PC-9 (cell line): ENCODE measurements around the gene ADAMTS2.

Experiments
- EZH2 ChIP-seq: fragments of 200-600 bp; sonication (generic); IDR thresholded peaks from 2 replicates; pipeline ENCODE4 v1.8.0; 2017; ENCODE audit warnings: antibody characterized with exemption, low read depth
- TF ChIP-seq, protein P1 (sequence below): fragments of 200-600 bp; sonication (generic); conservative IDR thresholded peaks from 2 replicates; pipeline ENCODE4 v1.6.1; 2017; ENCODE audit warnings: mixed run types, antibody characterized with exemption, mild to moderate bottlenecking, moderate library complexity

DNA sequence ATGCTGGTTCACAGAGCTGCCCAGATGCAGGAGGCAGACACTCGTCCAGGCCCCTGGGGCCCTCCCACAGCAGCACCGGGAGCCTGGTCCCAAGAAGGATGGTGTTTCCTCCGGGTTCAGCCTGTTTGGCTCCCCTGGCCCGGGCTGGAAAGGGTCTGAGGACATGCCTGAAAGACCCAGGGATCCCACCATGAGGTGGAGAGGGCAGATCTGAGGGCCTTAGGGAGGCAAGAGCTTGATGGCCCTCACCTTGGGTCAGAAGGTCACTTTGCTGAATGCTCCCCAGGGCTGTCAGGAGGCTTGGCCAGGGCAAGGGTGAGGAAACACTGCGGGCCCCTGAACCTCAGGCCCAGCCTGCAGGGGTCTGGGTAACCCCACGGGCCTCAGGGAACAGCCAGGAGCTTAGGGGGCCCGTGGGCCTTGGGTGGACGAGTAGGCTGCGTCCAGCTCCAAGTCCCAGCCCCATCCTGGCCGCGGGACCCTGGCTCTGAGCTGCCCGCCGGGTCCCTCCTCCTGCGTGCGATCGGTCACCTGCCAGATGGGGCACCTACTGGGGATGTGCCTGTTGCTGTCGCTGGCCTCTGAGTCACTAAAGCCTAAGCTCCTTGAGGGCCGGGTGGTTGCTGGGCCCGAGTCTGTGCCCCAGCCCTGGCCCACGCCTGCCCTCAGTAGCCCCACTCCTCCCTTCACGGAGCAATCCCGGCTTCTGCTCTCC, 178.9 kb downstream of the ADAMTS2 start:
- TF ChIP-seq, protein P1, sequence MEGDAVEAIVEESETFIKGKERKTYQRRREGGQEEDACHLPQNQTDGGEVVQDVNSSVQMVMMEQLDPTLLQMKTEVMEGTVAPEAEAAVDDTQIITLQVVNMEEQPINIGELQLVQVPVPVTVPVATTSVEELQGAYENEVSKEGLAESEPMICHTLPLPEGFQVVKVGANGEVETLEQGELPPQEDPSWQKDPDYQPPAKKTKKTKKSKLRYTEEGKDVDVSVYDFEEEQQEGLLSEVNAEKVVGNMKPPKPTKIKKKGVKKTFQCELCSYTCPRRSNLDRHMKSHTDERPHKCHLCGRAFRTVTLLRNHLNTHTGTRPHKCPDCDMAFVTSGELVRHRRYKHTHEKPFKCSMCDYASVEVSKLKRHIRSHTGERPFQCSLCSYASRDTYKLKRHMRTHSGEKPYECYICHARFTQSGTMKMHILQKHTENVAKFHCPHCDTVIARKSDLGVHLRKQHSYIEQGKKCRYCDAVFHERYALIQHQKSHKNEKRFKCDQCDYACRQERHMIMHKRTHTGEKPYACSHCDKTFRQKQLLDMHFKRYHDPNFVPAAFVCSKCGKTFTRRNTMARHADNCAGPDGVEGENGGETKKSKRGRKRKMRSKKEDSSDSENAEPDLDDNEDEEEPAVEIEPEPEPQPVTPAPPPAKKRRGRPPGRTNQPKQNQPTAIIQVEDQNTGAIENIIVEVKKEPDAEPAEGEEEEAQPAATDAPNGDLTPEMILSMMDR, result no peak
- TF ChIP-seq EZH2, result no peak
